DOHH2 (cell line): Measurements from ENCODE around the gene RAB3C.

Experiments used
- H3F3A ChIP-seq: fragments of 200-600 bp; sonication (generic), shearing (Covaris generic); 2 replicates; pipeline ENCODE4 v1.6.0; 2016; ENCODE audit warnings: antibody characterized with exemption, mild to moderate bottlenecking; ENCODE audit not compliant: control insufficient read depth, insufficient read depth
- H3K27ac ChIP-seq: fragments of 200-600 bp; sonication (generic); 2 replicates; pipeline ENCODE4 v1.5.1; 2014; ENCODE audit warnings: low read depth, mild to moderate bottlenecking, low read length, moderate library complexity
- H3K27me3 ChIP-seq: fragments of 200-600 bp; sonication (generic); 2 replicates; pipeline ENCODE4 v1.6.1; 2014; ENCODE audit warnings: mild to moderate bottlenecking, low read length, mixed read lengths; ENCODE audit not compliant: control insufficient read depth
- H3K36me3 ChIP-seq: fragments of 200-600 bp; sonication (generic); 2 replicates; pipeline ENCODE4 v1.6.1; 2014; ENCODE audit warnings: mild to moderate bottlenecking, low read length, moderate library complexity, mixed read lengths; ENCODE audit not compliant: control insufficient read depth
- H3K4me1 ChIP-seq: fragments of 200-600 bp; sonication (generic); 2 replicates; pipeline ENCODE4 v1.6.1; 2014; ENCODE audit warnings: mild to moderate bottlenecking, low read length, mixed read lengths; ENCODE audit not compliant: control insufficient read depth
- H3K4me2 ChIP-seq: fragments of 200-600 bp; sonication (generic); 2 replicates; pipeline ENCODE4 v1.6.0; 2014; ENCODE audit warnings: mild to moderate bottlenecking, low read length, moderate library complexity
- H3K4me3 ChIP-seq: fragments of 200-600 bp; sonication (generic); 2 replicates; pipeline ENCODE4 v1.5.1; 2014; ENCODE audit warnings: mild to moderate bottlenecking, low read length, mixed read lengths
- H3K79me2 ChIP-seq: fragments of 200-600 bp; sonication (generic); 2 replicates; pipeline ENCODE4 v1.6.1; 2014; ENCODE audit warnings: mild to moderate bottlenecking, low read length, mixed read lengths; ENCODE audit not compliant: control insufficient read depth
- H3K9me2 ChIP-seq: fragments of 200-600 bp; sonication (generic); replicated peaks from 2 replicates; pipeline ENCODE4 v1.6.1; 2014; ENCODE audit warnings: mild to moderate bottlenecking, low read length, mixed read lengths; ENCODE audit not compliant: control insufficient read depth
- H3K9me3 ChIP-seq: fragments of 200-600 bp; sonication (generic); 2 replicates; pipeline ENCODE4 v1.6.1; 2014; ENCODE audit warnings: antibody characterized with exemption, low read length, mixed read lengths; ENCODE audit not compliant: control insufficient read depth, insufficient read depth
- H4K20me1 ChIP-seq: fragments of 200-600 bp; sonication (generic); 2 replicates; pipeline ENCODE4 v1.6.0; 2014; ENCODE audit warnings: low read depth, mild to moderate bottlenecking, antibody characterized with exemption, low read length, moderate library complexity; ENCODE audit not compliant: control insufficient read depth, insufficient read depth
- EZH2phosphoT487 ChIP-seq: fragments of 200-600 bp; sonication (generic); IDR thresholded peaks from 2 replicates; pipeline ENCODE4 v1.6.1; 2017; ENCODE audit warnings: borderline replicate concordance, mild to moderate bottlenecking, antibody characterized with exemption, low read length, moderate library complexity, mixed read lengths
- TF ChIP-seq, protein P1 (sequence below): fragments of 200-600 bp; sonication (generic); IDR thresholded peaks from one replicate; pipeline ENCODE4 v1.5.1; 2014; ENCODE audit warnings: antibody characterized with exemption, mild to moderate bottlenecking, low read depth, low read length; ENCODE audit not compliant: poor library complexity, severe bottlenecking

The RAB3C gene

DNA sequence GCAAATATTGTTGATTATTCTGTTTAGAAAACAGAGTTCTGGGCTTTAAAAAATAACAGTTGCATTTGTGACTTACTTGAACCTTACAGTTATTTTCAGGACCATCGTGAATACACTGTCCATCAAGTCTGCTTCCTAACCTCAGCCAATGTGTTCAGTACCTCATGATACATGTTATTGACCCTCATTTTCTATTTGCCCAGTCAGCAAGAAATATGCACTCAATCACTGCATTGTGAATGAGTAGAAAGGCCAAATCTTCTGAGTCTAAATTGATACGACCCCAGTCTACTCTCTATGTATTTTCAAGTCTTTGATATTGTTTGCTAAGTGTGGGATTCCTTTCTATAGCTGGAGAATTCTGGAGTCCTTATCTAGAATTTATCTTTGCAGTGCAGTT lies 156.2 kb downstream of the RAB3C start:
- H4K20me1 ChIP-seq, result no peaks in the 10 kb centered on the region
- H3K4me3 ChIP-seq, result no peak overlapping the region
- no peak overlapping the region for H3K4me2 ChIP-seq
- no peaks in the 10 kb centered on the region for H3K9me3 ChIP-seq
- TF ChIP-seq, protein P1, sequence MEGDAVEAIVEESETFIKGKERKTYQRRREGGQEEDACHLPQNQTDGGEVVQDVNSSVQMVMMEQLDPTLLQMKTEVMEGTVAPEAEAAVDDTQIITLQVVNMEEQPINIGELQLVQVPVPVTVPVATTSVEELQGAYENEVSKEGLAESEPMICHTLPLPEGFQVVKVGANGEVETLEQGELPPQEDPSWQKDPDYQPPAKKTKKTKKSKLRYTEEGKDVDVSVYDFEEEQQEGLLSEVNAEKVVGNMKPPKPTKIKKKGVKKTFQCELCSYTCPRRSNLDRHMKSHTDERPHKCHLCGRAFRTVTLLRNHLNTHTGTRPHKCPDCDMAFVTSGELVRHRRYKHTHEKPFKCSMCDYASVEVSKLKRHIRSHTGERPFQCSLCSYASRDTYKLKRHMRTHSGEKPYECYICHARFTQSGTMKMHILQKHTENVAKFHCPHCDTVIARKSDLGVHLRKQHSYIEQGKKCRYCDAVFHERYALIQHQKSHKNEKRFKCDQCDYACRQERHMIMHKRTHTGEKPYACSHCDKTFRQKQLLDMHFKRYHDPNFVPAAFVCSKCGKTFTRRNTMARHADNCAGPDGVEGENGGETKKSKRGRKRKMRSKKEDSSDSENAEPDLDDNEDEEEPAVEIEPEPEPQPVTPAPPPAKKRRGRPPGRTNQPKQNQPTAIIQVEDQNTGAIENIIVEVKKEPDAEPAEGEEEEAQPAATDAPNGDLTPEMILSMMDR, result no peak
- no peak for TF ChIP-seq EZH2phosphoT487
- no peaks in the 10 kb centered on the region for H3K36me3 ChIP-seq
- no peak overlapping the region for H3K27ac ChIP-seq
- H3K79me2 ChIP-seq, result no peaks in the 10 kb centered on the region
- no peaks in the 10 kb centered on the region for H3F3A ChIP-seq
- H3K4me1 ChIP-seq, result no peaks in the 10 kb centered on the region
- no peaks in the 10 kb centered on the region for H3K27me3 ChIP-seq
- H3K9me2 ChIP-seq, result no peaks in the 10 kb centered on the region

DNA sequence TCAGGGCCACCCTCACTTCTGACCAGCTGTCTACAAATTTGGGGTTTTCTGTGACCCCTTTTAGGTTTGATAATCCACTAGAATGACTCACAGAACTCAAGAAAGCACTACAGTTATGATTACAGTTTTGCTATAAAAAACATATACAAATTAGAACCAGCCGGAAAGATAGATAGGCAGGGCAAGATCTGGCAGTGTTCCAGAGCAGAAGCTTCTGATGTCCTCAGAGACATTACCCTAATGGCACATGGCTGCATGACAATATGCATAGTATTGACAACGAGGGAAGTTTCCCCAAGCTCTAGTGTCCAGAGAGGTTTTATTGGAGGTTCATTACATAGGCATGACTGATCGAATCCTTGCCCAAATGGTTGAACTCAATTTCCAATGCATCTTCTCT lies 158.1 kb downstream of the RAB3C start:
- Histone ChIP-seq H3K27ac (no peak overlapping the region), H3K9me2 (no peaks in the 10 kb centered on the region), H3K4me2 (no peak overlapping the region), H3K9me3 (no peaks in the 10 kb centered on the region), H3K27me3 (no peaks in the 10 kb centered on the region), H4K20me1 (no peaks in the 10 kb centered on the region), H3K79me2 (no peaks in the 10 kb centered on the region), H3K36me3 (no peaks in the 10 kb centered on the region), H3K4me1 (no peaks in the 10 kb centered on the region), H3F3A (no peaks in the 10 kb centered on the region), H3K4me3 (no peak overlapping the region)
- no peak for TF ChIP-seq EZH2phosphoT487
- TF ChIP-seq, protein P1, result no peak

DNA sequence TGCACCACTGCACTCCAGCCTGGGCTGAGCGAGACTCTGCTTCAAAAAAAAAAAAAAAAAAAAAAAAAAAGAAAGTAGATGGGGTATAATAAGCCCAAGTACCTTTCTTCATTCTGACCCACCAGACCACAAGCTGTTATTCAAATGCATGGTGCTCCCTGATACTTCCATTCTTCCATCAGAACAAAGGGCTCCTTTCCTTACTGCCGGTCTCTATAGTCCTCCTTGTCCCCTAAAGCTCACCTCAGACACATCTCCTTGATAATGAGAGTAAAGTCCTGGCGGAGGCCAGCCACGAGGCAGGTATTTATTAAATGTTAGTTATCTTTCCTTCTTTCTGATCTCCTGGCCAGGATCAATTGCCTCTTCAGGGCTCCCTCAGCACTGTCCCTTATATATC lies 162.5 kb downstream of the RAB3C start:
- no peaks in the 10 kb centered on the region for H3K79me2 ChIP-seq
- H3F3A ChIP-seq, result no peaks in the 10 kb centered on the region
- TF ChIP-seq, protein P1, result no peak
- TF ChIP-seq EZH2phosphoT487, result no peak
- H3K27me3 ChIP-seq, result no peaks in the 10 kb centered on the region
- H3K4me2 ChIP-seq, result no peak overlapping the region
- no peaks in the 10 kb centered on the region for H3K36me3 ChIP-seq
- no peaks in the 10 kb centered on the region for H4K20me1 ChIP-seq
- H3K27ac ChIP-seq, result no peak overlapping the region
- no peaks in the 10 kb centered on the region for H3K9me2 ChIP-seq
- H3K4me1 ChIP-seq, result no peaks in the 10 kb centered on the region
- no peak overlapping the region for H3K4me3 ChIP-seq
- H3K9me3 ChIP-seq, result no peaks in the 10 kb centered on the region

DNA sequence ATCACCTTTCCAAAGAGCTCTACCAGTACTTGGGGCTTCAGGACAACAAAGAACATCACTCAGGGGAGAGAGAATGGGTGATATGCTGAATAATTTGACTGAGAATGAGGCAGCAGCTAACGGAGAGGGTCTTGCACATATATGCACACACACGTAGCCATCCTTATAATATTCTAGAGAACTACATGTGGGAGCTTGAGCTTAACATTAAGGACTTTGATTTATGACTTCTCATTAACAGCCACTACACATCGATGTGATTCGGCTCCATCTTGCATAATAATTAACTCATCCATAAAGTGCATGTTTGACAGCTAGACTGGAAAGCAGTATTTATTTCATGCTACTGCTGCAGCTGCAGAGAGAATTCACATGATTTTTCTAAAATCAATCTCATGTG lies 163.4 kb downstream of the RAB3C start:
- no peak for TF ChIP-seq EZH2phosphoT487
- TF ChIP-seq, protein P1, result no peak
- Histone ChIP-seq H3K9me3 (no peaks in the 10 kb centered on the region), H3K27ac (no peak overlapping the region), H3K4me2 (no peak overlapping the region), H4K20me1 (no peaks in the 10 kb centered on the region), H3K27me3 (0 out of 2 replicates have a peak, but pooled peaks cover 2% of the 10 kb centered on the region), H3F3A (no peaks in the 10 kb centered on the region), H3K9me2 (no peaks in the 10 kb centered on the region), H3K4me1 (no peaks in the 10 kb centered on the region), H3K4me3 (no peak overlapping the region), H3K79me2 (no peaks in the 10 kb centered on the region), H3K36me3 (no peaks in the 10 kb centered on the region)
